K562 (cell line): ENCODE measurements around the gene WDR90. TPM values are rescaled to one million over a fixed set of nuclear protein-coding genes. Genes with fewer than 3 reads are reported as not detected.

Experiments
- CAMTA2 ChIP-seq: fragments of 250-450 bp; sonication (Bioruptor Pico); conservative IDR thresholded peaks from 2 replicates; pipeline ENCODE4 v1.5.1; 2022
- CHD1 ChIP-seq: fragments of 200-600 bp; sonication (generic); IDR thresholded peaks from one replicate; pipeline ENCODE4 v1.6.1; 2012; ENCODE audit warnings: mild to moderate bottlenecking, moderate library complexity, low read length, inconsistent platforms
- DDX20 ChIP-seq: fragments of 450-650 bp; IDR thresholded peaks from 2 replicates; pipeline ENCODE4 v1.6.1; 2016; ENCODE audit warnings: missing genetic modification characterization, low read depth, mild to moderate bottlenecking, missing compliant biosample characterization, moderate library complexity
- FOXM1 ChIP-seq, 2 experiments: fragments of 450-650 bp in 1 of 2; sonication (generic) in 1 of 2; formaldehyde crosslinking in 1 of 2; IDR thresholded peaks; 2 replicates each; pipeline versions ENCODE4 v1.6.1 to v1.9.0; 2017 to 2022; ENCODE audit warnings: low read depth in 2 of 2, mild to moderate bottlenecking in 2 of 2, missing genetic modification reagents in 1 of 2, moderate library complexity in 1 of 2
- HNRNPUL1 ChIP-seq: fragments of 200-400 bp; formaldehyde crosslinking; IDR thresholded peaks from 2 replicates; pipeline ENCODE4 v1.6.1; 2017; ENCODE audit warnings: low read length
- HOMEZ ChIP-seq: fragments of 250-450 bp; sonication (Bioruptor Pico); IDR thresholded peaks from 2 replicates; pipeline ENCODE4 v1.4.0; 2020; ENCODE audit warnings: mild to moderate bottlenecking, moderate library complexity
- JUNB ChIP-seq: fragments of 450-650 bp; formaldehyde crosslinking; conservative IDR thresholded peaks from 2 replicates; pipeline ENCODE4 v1.4.0; 2020; ENCODE audit warnings: mild to moderate bottlenecking
- KDM5B ChIP-seq: fragments of 200-600 bp; sonication (generic); IDR thresholded peaks from 2 replicates; pipeline ENCODE4 v1.6.1; 2012; ENCODE audit warnings: low read depth, mild to moderate bottlenecking, moderate library complexity, low read length, control low read depth, inconsistent platforms; ENCODE audit not compliant: insufficient replicate concordance
- KLF16 ChIP-seq: IDR thresholded peaks from 2 replicates; pipeline ENCODE4 v1.6.1; 2016; ENCODE audit warnings: antibody characterized with exemption
- PCBP2 ChIP-seq: fragments of 200-400 bp; formaldehyde crosslinking; IDR thresholded peaks from 2 replicates; pipeline ENCODE4 v1.6.1; 2018; ENCODE audit warnings: low read length, low read depth, mild to moderate bottlenecking, moderate library complexity; ENCODE audit not compliant: poor library complexity, severe bottlenecking
- PHF8 ChIP-seq: fragments of 200-600 bp; sonication (generic); IDR thresholded peaks from 2 replicates; pipeline ENCODE4 v1.6.1; 2012; ENCODE audit warnings: mixed run types, mild to moderate bottlenecking, inconsistent platforms, low read length, moderate library complexity, borderline replicate concordance
- POLR2A ChIP-seq: fragments of 450-650 bp; conservative IDR thresholded peaks from 2 replicates; pipeline ENCODE4 v1.6.1; 2016
- POLR2B ChIP-seq: fragments of 450-650 bp; IDR thresholded peaks from 2 replicates; pipeline ENCODE4 v1.6.1; 2018; ENCODE audit warnings: low read depth; ENCODE audit not compliant: partially characterized antibody
- PREB ChIP-seq: sonication (generic); formaldehyde crosslinking; IDR thresholded peaks from 2 replicates; pipeline ENCODE4 v1.8.1; 2023; ENCODE audit warnings: mild to moderate bottlenecking, missing genetic modification reagents
- RBM22 ChIP-seq: fragments of 200-400 bp; formaldehyde crosslinking; IDR thresholded peaks from 2 replicates; pipeline ENCODE4 v1.6.1; 2018; ENCODE audit warnings: low read length, low read depth; ENCODE audit not compliant: poor library complexity, severe bottlenecking
- RNF2 ChIP-seq: sonication (generic); IDR thresholded peaks from 2 replicates; pipeline ENCODE4 v1.6.1; 2016
- STAT5A ChIP-seq: IDR thresholded peaks from 2 replicates; pipeline ENCODE4 v1.6.1; 2012; ENCODE audit warnings: low read length, inconsistent platforms, borderline replicate concordance
- STAT6 ChIP-seq: sonication (generic); formaldehyde crosslinking; IDR thresholded peaks from 2 replicates; pipeline ENCODE4 v1.8.1; 2023; ENCODE audit warnings: mild to moderate bottlenecking, missing genetic modification reagents
- TBP ChIP-seq: optimal IDR thresholded peaks from 2 replicates; pipeline ENCODE3; 2011; ENCODE audit warnings: low read depth, low read length, improper control_type of control experiment
- ZC3H4 ChIP-seq: sonication (generic); formaldehyde crosslinking; IDR thresholded peaks from 2 replicates; pipeline ENCODE4 v1.9.0; 2021; ENCODE audit warnings: missing genetic modification reagents, borderline replicate concordance
- ZNF589 ChIP-seq: fragments of 200-800 bp; sonication (Bioruptor generic); IDR thresholded peaks from 2 replicates; pipeline ENCODE4 v1.6.1; 2016; ENCODE audit warnings: low read depth, missing genetic modification characterization, missing compliant biosample characterization
- ZNF655 ChIP-seq: fragments of 250-450 bp; sonication (Bioruptor Pico); IDR thresholded peaks from 2 replicates; pipeline ENCODE4 v1.5.0; 2021
- ZNF785 ChIP-seq: fragments of 250-450 bp; sonication (Bioruptor Pico); IDR thresholded peaks from 2 replicates; pipeline ENCODE4 v1.4.0; 2020; ENCODE audit warnings: mild to moderate bottlenecking
- polyA plus RNA-seq, 8 experiments: library from polyadenylated mRNA; depleted of rRNA in 4 of 8; stranded (reverse) in 5 of 8; unstranded in 3 of 8; fragments of >200 nt; fragmentation: Nextera tagmentation in 2 of 8; fragmentation: Illumina TruSeq in 1 of 8; extraction: Ambion mirVana in 2 of 8; extraction: Trizol in 1 of 8; gene quantifications; 2 replicates each; pipeline versions ENCODE4 v1.2.1 to v1.2.3, GENCODE V29; 2011 to 2014; ENCODE audit warnings: inconsistent platforms in 1 of 8, missing spikeins in 1 of 8
- total RNA-seq, 7 experiments: library from RNA; depleted of rRNA in 6 of 7; stranded (reverse); fragments of >200 nt in 6 of 7; fragmentation: Illumina TruSeq in 2 of 7; extraction: Trizol in 2 of 7; gene quantifications; 2 replicates each; pipeline versions ENCODE4 v1.2.1 to v1.2.3, GENCODE V29; 2011 to 2021; ENCODE audit warnings: low replicate concordance in 1 of 7

The WDR90 gene
- total and polyA plus RNA-seq, 9 of the 15 experiments (the other 6 are each of a cell fraction or from before 2014, with no cell fraction given): 0.44 to 12.6 (median 3.3) TPM

GRCh38 chr16:683396-684070, 34.4 kb downstream of the WDR90 start (continued):
- TF ChIP-seq PCBP2 (no peak), TBP (no peak), ZNF785 (CRISPR knock-in tag) (no peak), POLR2B (peak; percentile 48), KLF16 (no peak), PHF8 (no peak), PREB (CRISPR knock-in tag) (no peak), KDM5B (peak; percentile 22), RNF2 (no peak), HNRNPUL1 (no peak), STAT5A (no peak), STAT6 (CRISPR knock-in tag) (no peak), RBM22 (no peak), ZNF655 (no peak), DDX20 (no peak), ZNF589 (CRISPR knock-in tag) (no peak), CHD1 (peak; percentile 76), POLR2A (peak; percentile 67), FOXM1 (IDR thresholded peaks at IDR 0.05; ENCODE audit: low read depth) (no peak), FOXM1 (CRISPR knock-in tag; IDR thresholded peaks at IDR 0.05; ENCODE audit: low read depth) (peak; percentile 71; the same call in 1 of the 2 replicates), ZC3H4 (CRISPR knock-in tag) (no peak), CAMTA2 (no peak), JUNB (CRISPR knock-in tag) (no peak), HOMEZ (CRISPR knock-in tag) (no peak; the same call in 1 of the 2 replicates)
